ENCODE measurements around the gene NPEPL1.
A peak's percentile ranks its signal among the peaks of the same experiment; 100 is the strongest.
"Not testable (repeated sequence)": the region's sequence is repeated elsewhere in the genome, so short reads cannot be mapped to it uniquely, and the experiment has no call there.

Gene NPEPL1, protein sequence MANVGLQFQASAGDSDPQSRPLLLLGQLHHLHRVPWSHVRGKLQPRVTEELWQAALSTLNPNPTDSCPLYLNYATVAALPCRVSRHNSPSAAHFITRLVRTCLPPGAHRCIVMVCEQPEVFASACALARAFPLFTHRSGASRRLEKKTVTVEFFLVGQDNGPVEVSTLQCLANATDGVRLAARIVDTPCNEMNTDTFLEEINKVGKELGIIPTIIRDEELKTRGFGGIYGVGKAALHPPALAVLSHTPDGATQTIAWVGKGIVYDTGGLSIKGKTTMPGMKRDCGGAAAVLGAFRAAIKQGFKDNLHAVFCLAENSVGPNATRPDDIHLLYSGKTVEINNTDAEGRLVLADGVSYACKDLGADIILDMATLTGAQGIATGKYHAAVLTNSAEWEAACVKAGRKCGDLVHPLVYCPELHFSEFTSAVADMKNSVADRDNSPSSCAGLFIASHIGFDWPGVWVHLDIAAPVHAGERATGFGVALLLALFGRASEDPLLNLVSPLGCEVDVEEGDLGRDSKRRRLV

GRCh38 chr20:58692579-58693225, at the start of gene NPEPL1:
NPEPL1 (plus strand) TSS chr20:58692800; CDS start chr20:58692901, 101 bp downstream.
- peak; percentile 87 for DNase-seq

DNA sequence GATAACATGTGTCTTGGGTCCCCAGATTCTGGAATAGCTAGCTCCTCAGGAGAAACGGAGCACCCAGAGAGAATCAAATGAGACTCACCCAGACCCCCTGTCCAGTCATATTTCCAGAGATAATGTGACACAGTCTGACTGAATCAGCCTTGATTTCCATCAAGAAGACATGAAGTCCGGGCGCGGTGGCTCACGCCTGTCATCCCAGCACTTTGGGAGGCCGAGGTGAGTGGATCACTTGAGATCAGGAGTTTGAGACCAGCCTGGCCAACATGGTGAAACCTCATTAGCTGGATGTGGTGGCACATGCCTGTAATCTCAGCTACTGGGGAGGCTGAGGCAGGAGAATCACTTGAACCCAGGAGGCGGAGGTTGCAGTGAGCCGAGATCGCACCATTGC, 49.7 kb upstream of the NPEPL1 start:
- peak; percentile 28 for DNase-seq

- DNase-seq, result no peak
Measured at GRCh38 chr20:58645412-58645968, 47.1 kb upstream of the NPEPL1 start.

- DNase-seq, result no peak
Measured at GRCh38 chr20:58646257-58646656, 46.3 kb upstream of the NPEPL1 start.

DNA sequence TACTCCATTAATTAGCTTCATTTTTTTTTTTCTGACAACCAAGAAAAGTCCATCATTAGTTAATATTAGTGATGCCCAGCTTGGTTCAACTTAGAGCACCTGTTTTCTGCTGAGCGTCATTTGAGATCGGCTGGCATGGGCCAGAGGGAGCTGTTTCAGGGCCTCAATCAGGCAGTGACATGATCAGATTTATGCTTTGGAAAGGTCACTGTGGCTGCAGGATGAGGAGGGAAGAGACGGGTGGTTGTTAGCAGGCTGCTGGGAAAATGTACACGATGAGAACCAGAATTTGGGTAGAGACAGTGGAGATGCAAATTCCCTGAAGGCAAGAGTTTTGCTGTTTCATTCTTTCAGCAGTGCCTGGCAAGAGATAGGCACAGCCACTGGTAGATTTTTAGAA, 45.9 kb upstream of the NPEPL1 start:
- DNase-seq, result no peak

GRCh38 chr20:58647162-58647795, 45.3 kb upstream of the NPEPL1 start:
- no peak for DNase-seq

GRCh38 chr20:58647796-58648501, 44.7 kb upstream of the NPEPL1 start:
- no peak for DNase-seq

GRCh38 chr20:58648502-58648825, 44.1 kb upstream of the NPEPL1 start:
- DNase-seq, result not testable (repeated sequence)

DNA sequence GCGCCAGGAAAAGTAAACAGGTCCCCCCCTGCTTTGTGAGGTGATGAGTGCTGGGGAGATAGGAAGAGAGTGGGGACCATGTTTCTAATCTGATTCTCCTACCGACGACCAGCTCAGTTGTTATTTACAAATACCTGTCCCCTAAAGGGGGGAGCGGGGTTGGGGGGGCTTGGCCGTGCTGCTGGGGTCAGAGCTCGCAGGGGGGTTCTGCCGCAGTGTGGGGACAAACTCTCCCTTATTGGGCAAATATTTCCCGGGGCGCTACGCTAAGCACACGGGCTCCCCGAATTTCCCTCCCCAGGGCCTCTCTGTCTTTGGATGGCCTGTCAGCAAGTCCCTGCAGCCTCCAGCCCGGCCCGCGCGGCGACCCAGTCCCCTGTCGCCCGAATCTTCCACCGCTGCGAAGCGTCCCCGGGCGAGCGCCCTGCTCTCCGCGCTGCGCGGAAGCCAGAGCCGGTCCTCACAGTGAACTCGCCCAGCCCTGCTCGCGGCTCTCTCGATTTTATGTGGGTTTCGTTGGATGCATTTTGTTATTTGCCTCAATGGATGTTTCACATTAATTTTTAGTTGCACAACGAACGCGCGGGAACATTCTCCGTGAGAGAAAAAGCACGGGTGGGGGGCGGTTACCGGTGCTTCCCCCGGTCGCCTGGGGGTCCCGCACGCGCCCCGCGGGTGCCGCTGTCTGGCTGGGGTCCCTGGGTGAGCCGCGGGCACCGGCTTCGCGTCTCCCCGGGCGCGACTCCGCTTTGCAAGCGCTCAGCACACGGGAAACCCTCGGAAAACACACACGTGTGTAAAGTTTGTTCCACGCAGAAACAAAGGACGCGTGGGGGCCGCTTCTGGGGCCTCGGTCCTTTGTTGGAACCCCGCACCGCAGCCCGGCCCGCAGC, 43.1 kb upstream of the NPEPL1 start:
- peak; percentile 81 for DNase-seq

- DNase-seq, result peak; percentile 79
Measured at GRCh38 chr20:58650181-58650775, 42.3 kb upstream of the NPEPL1 start.

GRCh38 chr20:58650776-58651558, 41.6 kb upstream of the NPEPL1 start, which contains the start of gene STX16:
STX16 (plus strand) TSS chr20:58651283; CDS start chr20:58652007, 724 bp downstream.
- DNase-seq, result peak; percentile 95

- DNase-seq, result no peak
Measured at GRCh38 chr20:58651559-58651945, 41.0 kb upstream of the NPEPL1 start.

DNA sequence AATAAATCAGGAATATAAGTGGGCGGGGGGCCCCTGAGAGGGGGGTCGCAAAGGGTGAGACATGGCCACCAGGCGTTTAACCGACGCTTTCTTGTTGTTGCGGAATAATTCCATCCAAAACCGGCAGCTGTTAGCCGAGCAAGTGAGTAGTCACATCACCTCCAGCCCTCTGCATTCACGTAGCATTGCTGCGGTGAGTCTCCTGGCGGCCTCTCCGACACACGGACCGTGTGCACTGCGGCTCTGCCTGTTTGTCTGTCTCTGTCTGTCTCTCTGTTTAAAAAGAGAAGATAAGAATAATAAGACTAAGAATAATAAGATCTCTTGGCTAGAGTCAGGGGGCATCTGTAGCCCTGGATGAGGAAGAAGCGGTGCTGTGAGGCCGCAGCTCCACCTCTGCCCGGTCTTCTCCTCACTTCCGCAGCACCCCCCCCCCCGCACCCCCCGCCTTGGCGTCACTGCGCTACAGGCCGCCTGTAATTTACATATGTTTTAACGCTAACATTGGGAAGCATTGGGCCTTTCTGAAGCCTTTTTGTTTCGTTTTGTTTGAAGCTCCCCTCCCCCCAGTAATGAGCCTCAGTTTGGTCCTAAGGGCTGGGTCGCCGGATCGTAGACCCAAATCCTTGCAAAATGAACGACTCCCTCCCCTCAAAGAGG, 40.5 kb upstream of the NPEPL1 start:
- DNase-seq, result peak; percentile 88

DNA sequence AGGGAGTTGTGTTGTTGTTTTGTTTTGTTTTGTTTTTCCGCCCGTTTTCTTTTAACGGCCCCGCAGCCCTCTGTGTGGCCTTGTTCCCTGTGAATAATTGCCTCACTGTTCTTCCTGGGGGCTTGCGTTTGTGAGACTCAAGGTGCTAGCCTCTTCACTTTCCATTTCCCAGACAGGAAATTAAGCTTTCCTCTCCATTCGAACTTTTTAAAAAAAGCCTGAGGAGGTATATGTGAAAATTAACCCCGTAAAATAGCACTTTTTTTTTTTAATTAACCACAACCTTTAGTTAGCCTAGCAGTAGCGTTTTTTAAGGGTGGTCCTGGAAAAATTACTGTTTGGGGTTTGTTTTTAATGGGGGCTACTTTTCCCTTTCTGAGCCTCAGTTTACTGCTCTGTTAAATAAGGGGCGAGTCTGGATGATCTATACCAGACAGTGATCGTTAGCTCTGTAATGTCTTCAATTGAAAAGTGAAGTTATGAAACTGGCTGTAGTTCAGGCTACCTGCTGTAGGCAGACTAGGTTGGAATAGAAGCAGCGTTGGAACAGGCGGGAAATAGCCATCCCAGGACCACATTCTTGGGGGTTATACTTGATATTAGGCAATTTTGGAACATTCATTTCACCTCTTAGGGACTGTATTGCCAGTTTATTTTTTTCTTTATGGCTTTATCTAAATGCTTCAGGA, 39.9 kb upstream of the NPEPL1 start:
- DNase-seq, result no peak

- no peak for DNase-seq
Measured at GRCh38 chr20:58654337-58654736, 38.3 kb upstream of the NPEPL1 start.

DNA sequence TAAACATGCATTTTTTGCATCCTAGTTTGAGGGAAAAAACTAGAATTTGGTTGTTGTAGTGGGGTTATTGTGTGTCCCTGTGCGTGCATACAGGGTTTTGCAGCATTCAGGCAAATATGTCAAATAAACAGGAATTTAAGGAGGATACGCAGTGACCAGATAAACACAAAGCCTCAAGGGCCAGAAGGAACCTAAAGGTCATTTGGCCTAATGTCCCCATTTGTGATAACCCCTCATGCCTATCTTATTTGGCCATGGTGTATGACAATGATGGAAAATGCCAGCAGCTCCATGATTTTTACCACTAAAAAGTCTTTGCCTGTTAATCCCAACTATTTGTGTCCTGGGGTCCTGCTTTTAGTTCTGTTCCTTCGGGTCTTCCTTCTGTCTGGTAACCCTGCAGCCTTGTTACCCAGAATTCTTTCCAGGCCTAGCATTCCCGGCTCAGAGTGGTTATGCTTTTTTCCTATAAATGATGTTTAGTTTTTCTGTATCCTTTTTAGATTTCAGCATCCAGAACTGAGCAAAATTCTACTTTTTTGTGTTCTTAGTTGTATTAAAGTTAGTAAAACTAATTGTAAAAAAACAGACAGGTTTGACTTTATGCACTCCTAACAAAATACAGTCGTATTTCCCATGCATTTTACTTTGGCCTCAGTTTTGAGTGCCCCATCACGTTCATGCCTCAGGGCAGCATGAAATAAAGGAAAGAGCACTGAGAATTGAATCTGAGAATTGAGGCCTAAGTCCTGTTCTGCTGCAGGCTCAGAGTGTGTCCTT, 37.1 kb upstream of the NPEPL1 start:
- no peak for DNase-seq

- no peak for DNase-seq
Measured at GRCh38 chr20:58656831-58657230, 35.8 kb upstream of the NPEPL1 start.

DNA sequence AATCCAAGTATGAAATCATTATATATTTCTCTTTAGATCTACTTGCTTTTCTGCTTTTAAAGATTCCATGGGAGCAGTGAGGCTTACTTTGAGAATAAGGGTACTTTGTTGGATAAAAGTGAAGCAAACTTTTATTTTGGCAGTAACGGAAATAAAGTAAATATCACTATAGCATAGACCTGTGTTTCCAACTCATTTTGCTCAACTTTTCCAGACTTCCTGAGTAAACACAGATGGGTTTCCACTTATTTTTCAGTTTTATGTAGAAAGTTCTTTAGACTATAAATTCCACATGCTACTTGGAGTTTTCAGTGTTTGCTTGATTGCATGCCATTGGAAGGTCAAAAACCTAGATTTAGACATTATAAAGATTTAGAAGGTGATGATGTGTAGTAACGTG, 35.3 kb upstream of the NPEPL1 start:
- no peak for DNase-seq

All from activated effector memory CD4-positive, alpha-beta T cell treated with anti-CD3 and anti-CD28 coated beads, Interleukin-2, amount 50 U/mL, for 16 hours (primary cell).